UCSD-AML1 (cell line): Measurements from ENCODE around the gene RAI1.

Experiments used
- DNase-seq: peaks from one replicate; lab custom pipeline; 2025; ENCODE audit not compliant: unreplicated experiment; lab: John Stamatoyannopoulos, UW

Gene RAI1

GRCh38 chr17:17763734-17764133 lies 82.5 kb downstream of the RAI1 start:
- DNase-seq, result no peak

GRCh38 chr17:17765359-17766076 lies 84.3 kb downstream of the RAI1 start:
- no peak for DNase-seq

DNA sequence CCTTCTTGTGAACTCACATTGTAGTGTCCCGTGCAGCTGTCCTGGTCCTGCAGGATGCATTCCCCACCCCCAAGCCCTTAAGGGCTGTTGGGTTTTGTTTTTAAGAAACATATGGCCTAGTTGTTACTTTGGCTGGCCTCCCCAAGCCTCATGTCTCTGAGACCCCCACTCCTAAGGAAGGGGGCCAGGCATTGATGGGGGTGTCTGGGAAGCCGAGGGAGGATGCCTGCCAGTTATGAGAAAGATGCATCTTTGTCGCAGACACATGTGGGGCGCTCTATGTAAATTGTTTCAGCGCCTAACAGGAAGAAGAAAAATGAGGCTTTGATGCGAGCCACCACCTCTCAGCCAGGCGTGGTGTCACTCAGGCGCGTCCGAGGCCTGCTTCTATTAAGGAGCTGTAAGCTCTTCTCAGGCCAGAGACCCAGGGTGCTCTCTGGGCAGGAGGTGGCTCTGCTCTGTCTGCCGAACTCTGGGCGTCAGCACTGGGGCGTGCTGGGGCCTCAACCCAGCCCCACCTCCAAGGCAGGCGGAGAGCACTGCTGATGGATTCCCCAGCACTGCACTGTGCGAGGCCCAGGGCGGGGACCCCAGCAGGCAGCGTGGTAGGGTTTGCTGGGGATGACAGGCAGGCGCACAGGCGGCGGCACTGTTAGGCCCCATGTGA lies 85.0 kb downstream of the RAI1 start:
- no peak for DNase-seq

DNA sequence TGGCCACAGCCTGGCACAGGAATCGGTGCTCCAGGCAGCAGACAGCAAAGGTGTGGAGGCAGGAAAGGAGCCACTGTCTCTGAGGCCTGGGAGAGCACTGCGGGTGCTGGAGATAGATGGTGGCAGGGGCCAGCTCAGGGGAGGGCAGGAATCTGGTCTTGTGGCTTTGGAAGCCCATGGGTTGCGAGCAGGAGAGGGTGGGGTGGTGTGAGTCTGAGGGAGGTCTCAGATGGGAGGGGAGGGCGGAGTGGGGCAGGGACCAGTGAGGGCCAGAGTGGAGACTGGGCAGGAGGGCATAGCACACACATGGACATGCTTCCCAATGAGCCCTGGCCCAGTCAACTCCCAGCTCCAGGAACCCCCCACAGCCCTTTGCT lies 85.5 kb downstream of the RAI1 start:
- no peak for DNase-seq

DNA sequence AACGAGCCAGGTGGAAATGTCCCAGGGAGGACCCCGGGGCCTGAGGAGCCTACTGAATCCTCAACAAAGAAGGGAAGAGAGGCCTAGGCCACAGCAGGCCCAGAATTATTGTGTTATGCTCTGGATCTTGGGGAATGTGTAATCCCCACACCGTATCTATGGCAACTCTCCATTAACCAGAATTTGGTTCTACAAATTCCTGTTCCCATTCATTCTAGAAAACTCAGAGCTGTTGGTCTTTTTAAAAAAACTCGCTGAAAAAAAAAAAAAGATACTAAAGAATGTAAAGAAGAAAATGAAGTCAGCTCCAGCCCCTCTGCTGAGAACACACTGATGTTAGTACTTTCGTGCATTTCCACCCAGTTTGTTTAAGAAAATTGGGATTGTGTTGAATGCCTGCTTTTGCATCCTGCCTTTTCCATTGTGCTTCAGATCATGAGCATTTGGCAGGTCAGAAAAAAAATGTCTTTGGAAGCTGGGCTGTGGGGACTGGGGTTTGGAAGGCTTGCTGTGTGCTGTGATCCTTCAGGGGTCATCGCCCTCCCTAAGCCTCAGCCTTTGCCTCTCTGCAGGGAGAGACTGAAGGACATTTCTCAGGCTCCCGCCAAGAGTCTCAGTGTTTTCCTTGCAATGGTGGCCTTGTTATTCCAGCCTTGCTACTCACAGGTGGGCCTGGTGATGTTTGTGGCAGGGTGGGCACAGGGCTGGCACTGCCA lies 86.1 kb downstream of the RAI1 start:
- DNase-seq, result no peak

- DNase-seq, result no peak
Observed at GRCh38 chr17:17767887-17768418, 86.7 kb downstream of the RAI1 start.

- DNase-seq, result peak; percentile 21
Observed at GRCh38 chr17:17768424-17769088, 87.3 kb downstream of the RAI1 start.

- no peak for DNase-seq
Observed at GRCh38 chr17:17769869-17770631, 88.8 kb downstream of the RAI1 start.

DNA sequence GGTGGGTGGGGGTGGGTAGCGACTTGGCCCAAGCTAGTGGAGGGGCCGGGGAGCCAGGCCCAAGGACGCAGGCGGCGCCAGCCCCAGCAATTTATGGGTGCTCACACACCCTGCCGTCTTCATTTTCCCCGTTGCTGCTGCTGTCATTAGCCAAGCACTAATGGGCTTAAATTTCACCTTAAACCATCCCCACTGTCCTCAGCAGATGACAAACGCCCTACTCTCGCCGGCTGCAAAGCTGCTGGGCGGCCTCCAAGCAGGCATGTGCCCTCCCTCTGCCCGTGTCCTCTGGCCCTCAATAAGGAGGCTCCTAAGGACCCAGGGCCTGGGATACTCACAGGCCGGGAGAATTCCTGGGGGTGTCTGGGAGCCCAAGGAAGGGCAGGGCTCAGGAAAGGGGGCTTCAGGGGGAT lies 89.4 kb downstream of the RAI1 start:
- no peak for DNase-seq

DNA sequence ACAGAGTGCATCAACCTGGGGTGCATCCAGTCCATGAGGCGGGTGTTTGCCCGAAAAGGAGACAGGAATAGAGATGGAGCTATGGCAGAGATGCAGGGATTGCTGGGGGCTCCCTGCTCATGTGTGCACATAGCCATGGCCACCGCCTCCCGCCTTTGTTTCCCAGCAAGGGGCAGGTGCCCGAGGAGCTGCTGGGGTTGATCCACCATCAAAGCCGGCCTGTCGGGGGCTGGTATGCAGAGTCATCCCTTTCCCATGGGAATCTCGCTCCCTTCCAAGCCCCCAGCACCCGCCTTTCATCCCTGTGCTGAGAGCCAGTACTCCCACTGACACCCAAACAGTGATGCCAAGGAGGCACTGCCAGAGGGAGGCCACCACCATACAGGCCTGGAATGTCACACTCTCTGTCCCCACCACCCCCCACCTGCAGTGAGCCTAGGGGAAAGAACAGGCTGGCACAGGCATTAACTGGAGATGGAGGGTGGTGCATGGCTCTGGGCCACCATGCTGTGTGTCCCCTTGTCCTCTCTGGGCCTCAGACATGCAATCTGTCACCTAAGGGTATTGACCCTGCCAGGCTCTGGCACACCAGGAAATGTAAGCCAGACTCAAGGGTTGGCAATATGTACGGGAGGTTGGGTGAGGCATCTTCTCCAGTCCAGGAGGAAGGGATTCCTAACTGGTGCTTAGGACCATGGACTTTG lies 90.4 kb downstream of the RAI1 start:
- DNase-seq, result no peak

- no peak for DNase-seq
Observed at GRCh38 chr17:17772231-17772630, 91.0 kb downstream of the RAI1 start.

DNA sequence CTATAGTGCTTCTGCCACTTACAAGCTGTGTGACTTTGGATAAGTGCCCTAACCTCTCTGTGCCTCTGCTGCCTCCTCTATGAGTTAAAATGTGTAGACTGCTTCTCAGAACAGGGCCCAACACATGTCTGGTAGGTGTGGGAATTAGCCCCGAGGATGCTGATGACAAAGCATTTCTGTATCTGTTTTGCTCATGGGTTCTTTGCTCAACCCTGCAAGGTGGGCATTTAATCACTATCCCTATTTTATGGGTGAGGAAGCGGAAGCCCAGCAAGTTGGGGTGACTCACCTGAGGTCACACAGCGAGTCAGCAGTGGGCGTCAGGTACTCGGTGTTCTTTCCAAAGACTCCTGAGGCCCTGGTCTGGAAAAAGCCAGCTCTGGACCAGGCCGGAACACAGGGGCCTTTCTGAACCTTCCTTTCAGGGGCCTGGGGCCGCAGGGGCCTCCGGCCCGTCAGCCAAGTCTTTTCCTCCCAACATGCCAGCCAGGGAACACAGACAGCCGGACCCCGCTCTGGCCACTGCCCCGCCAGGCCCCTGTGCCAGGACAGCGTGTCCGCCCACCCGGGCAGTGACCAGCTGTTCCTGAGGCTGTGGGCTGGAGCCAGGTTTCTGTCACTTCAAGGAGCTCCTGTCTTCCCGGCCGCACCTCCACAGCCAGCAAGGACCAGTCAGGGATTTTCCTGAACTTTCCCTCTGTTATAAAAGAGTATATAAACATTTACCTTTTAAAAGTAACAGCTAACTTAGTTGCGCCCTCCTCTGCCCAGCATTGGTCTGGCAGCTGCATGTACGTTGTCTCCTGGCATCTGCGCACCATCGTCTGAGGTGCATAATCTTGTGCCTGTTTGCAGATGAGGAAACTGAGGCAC lies 93.0 kb downstream of the RAI1 start:
- DNase-seq, result no peak

- DNase-seq, result no peak
Observed at GRCh38 chr17:17776889-17777288, 95.6 kb downstream of the RAI1 start.

GRCh38 chr17:17778308-17779014 lies 97.2 kb downstream of the RAI1 start:
- DNase-seq, result no peak

DNA sequence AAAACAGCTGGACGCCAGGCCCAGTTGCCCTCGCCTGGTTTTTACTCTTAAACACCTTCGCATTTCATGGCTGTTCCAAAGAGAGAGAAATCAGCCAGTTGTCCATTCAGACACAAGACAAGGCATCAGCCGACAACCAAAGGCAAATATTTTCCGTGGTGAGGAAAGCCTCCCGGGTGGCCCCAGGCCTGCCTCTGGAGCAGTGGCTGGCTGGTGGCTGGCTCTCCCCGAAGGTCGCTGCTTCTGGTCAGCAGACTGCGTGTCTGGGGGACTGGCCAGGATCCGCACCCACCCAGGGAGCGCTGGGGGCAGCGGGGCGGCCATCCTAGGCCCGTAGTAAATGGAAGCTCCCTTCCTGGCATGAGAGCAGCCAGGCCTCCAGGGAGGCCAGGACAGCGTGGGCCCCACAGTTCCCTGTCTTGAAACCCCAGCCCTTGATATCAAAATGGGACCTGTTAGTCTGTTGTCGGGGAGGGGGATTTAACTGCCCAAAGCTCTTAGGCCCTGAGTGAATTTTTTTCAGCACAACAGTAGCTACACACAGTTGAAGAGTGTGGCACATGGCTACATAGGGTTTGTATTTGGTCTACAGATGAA lies 97.9 kb downstream of the RAI1 start:
- DNase-seq, result no peak

DNA sequence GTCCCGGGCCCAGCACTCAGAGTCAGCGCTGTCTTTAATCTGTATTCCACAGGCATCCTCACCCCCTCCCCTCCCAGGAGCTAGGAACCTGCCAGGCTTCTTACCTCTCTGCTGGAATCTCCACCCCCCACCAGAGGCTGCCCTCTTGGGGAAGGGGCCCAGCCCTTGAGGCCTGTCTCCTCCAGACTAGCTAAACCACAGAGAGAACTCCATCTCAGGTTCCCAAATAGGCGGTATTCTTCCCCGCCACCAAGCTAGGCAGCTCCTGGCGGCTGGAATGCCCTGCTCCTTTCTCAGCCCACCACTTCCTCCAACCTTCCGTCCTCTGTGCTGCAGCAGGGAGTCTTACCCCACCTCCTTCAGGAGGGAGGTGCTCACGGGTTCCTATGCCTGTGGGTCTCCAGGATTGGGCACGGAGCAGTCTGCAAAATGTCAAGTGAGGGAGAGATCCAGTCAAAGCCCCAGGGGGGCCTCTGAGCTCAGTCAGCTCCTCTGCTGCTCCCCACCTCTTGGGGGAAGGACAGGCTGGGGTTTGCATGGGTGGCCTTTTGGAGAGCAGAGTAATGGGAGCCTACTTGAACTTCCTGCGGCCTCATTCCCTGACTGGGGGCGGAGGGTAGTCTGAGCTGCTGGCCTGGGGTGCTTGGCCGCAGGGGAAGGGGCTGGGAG lies 99.8 kb downstream of the RAI1 start:
- DNase-seq, result peak; percentile 35
